ENCODE data around the gene DNAJC13. TPM values are rescaled to one million over a fixed set of nuclear protein-coding genes. Genes with fewer than 3 reads are reported as not detected.
A peak's percentile ranks its signal among the peaks of the same experiment; 100 is the strongest.

The DNAJC13 gene
- polyA plus RNA-seq, 2 of the 4 experiments (the other 2 are of a cell fraction), result 17.0 to 29.8 TPM

- FAIRE-seq, result no peak
- CTCF ChIA-PET, result interaction anchor here (0.6 to 7.6 kb wide), 29 partner anchors 8 to 398 kb away, joined by 3 to 118 read pairs (median 3); no protein-coding TSS in a partner anchor
- H3K4me3 ChIP-seq, result no peak overlapping the region
Observed at GRCh38 chr3:132399054-132399929, 18.0 kb upstream of the DNAJC13 start.

GRCh38 chr3:132401255-132401654 lies 16.0 kb upstream of the DNAJC13 start:
- no peak overlapping the region for H3K4me3 ChIP-seq
- TF ChIP-seq FOXS1 (CRISPR knock-in tag; IDR thresholded peaks at IDR 0.05), result no peak
- no peak for TF ChIP-seq ZSCAN20 (CRISPR knock-in tag; IDR thresholded peaks at IDR 0.05)
- TF ChIP-seq ESRRA (IDR thresholded peaks at IDR 0.05; ENCODE audit: borderline replicate concordance, low read length), result no peak
- TF ChIP-seq HES2 (IDR thresholded peaks at IDR 0.05), result no peak
- TF ChIP-seq TP53 (CRISPR knock-in tag; IDR thresholded peaks at IDR 0.05), result no peak
- no peak for TF ChIP-seq BCL3 (IDR thresholded peaks at IDR 0.05)
- TF ChIP-seq CBX8 (IDR thresholded peaks at IDR 0.05), result no peak
- 77% methylated on average over 13 of the region's 13 CpGs for WGBS (ENCODE audit: missing lambda C conversion rate)
- DNase-seq (ENCODE audit: low read depth in 1 of 2, low spot score in 1 of 2) (no peak), ATAC-seq (no peak), FAIRE-seq (no peak)
- H3K4me2 ChIP-seq, result no peak overlapping the region
- no peaks in the 10 kb centered on the region for H3K4me1 ChIP-seq
- no peaks in the 10 kb centered on the region for H3K9me3 ChIP-seq
- no peak overlapping the region for H3K27ac ChIP-seq
- CTCF ChIA-PET, result interaction anchor here (1.5 to 7.6 kb wide), 2 partner anchors 50 to 142 kb away, joined by 5 to 118 read pairs; no protein-coding TSS in a partner anchor
- POLR2A ChIA-PET, result no interaction called here

More at GRCh38 chr3:132399054-132399929, 18.0 kb upstream of the DNAJC13 start:
- 43% methylated on average over 5 of the region's 5 CpGs for WGBS (ENCODE audit: missing lambda C conversion rate)
- peak; percentile 50 to 69; a peak in 4 of 6 replicates for ATAC-seq
- DNase-seq (ENCODE audit: low read depth in 1 of 2, low spot score in 1 of 2), result peak; percentile 34 to 37
- Histone ChIP-seq H3K9me3 (no peaks in the 10 kb centered on the region), H3K4me1 (no peaks in the 10 kb centered on the region), H3K4me2 (no peak overlapping the region), H3K27ac (no peak overlapping the region)
- POLR2A ChIA-PET, result no interaction called here
- peak; percentile 54; the same call in 2 of the 3 replicates for TF ChIP-seq SMC3 (IDR thresholded peaks at IDR 0.05)
- TF ChIP-seq KDM5A (IDR thresholded peaks at IDR 0.05), result no peak
- TF ChIP-seq RAD21 (conservative IDR thresholded peaks at IDR 0.05 in 1 of 2, IDR thresholded peaks at IDR 0.05 in 1 of 2), result peak; percentile 77 to 82
- TF ChIP-seq CTCF (IDR thresholded peaks at IDR 0.05), result peak; percentile 73
- no peak for TF ChIP-seq NFE2L2 (conservative IDR thresholded peaks at IDR 0.05; ENCODE audit: low read length)

- Histone ChIP-seq H3K4me3 (no peak overlapping the region), H3K27ac (no peak overlapping the region), H3K4me2 (no peak overlapping the region), H3K9me3 (no peaks in the 10 kb centered on the region), H3K4me1 (no peaks in the 10 kb centered on the region)
- 72% methylated on average over 3 of the region's 3 CpGs for WGBS (ENCODE audit: missing lambda C conversion rate)
- CTCF ChIA-PET, result no interaction called here
- ATAC-seq (no peak), DNase-seq (ENCODE audit: low read depth in 1 of 2, low spot score in 1 of 2) (no peak), FAIRE-seq (no peak)
- no peak for TF ChIP-seq RFX5 (IDR thresholded peaks at IDR 0.05)
- POLR2A ChIA-PET, result no interaction called here
Observed at GRCh38 chr3:132404276-132404675, 13.0 kb upstream of the DNAJC13 start.

- 67% methylated on average over 1 of the region's 1 CpG for WGBS (ENCODE audit: missing lambda C conversion rate)
- ATAC-seq, result no peak
- CTCF ChIA-PET, result no interaction called here
- TF ChIP-seq POLR2A (IDR thresholded peaks at IDR 0.05; ENCODE audit: low read length) (no peak), ATOH8 (CRISPR knock-in tag; IDR thresholded peaks at IDR 0.05; ENCODE audit: low read depth) (no peak), JUNB (IDR thresholded peaks at IDR 0.05) (no peak), NR3C1 (IDR thresholded peaks at IDR 0.05) (no peak), SREBF2 (IDR thresholded peaks at IDR 0.05) (no peak), RFX5 (IDR thresholded peaks at IDR 0.05) (no peak), MAFK (IDR thresholded peaks at IDR 0.05; ENCODE audit: partially characterized antibody) (no peak), PBX3 (IDR thresholded peaks at IDR 0.05) (no peak), ZC3H11A (IDR thresholded peaks at IDR 0.05) (no peak), BHLHE40 (IDR thresholded peaks at IDR 0.05; ENCODE audit: low read depth, low read length) (no peak), RCOR1 (IDR thresholded peaks at IDR 0.05; ENCODE audit: low read depth, low read length) (no peak), HDAC2 (IDR thresholded peaks at IDR 0.05) (no peak), BCL3 (IDR thresholded peaks at IDR 0.05) (no peak), TFCP2L1 (CRISPR knock-in tag; IDR thresholded peaks at IDR 0.05) (no peak)
Observed at GRCh38 chr3:132405188-132405587, 12.1 kb upstream of the DNAJC13 start.

More at GRCh38 chr3:132405188-132405587, 12.1 kb upstream of the DNAJC13 start:
- Histone ChIP-seq H3K4me2 (no peak overlapping the region), H3K9me3 (no peaks in the 10 kb centered on the region), H3K4me1 (no peaks in the 10 kb centered on the region), H3K4me3 (no peak overlapping the region), H3K27ac (no peak overlapping the region)
- DNase-seq (ENCODE audit: low read depth in 1 of 2, low spot score in 1 of 2) (no peak), FAIRE-seq (no peak)
- POLR2A ChIA-PET, result no interaction called here
